HG03135 (cell line): ENCODE data around the gene HIF1A.
"Not testable (repeated sequence)": the region's sequence is repeated elsewhere in the genome, so short reads cannot be mapped to it uniquely, and the experiment has no call there.

ENCODE experiments used
- ATAC-seq: cut with Tn5 transposase; IDR thresholded peaks from one replicate; pipeline ENCODE4 v1.9.1; 2021; ENCODE audit warnings: mild to moderate bottlenecking, moderate library complexity; ENCODE audit not compliant: unreplicated experiment

HIF1A gene

DNA sequence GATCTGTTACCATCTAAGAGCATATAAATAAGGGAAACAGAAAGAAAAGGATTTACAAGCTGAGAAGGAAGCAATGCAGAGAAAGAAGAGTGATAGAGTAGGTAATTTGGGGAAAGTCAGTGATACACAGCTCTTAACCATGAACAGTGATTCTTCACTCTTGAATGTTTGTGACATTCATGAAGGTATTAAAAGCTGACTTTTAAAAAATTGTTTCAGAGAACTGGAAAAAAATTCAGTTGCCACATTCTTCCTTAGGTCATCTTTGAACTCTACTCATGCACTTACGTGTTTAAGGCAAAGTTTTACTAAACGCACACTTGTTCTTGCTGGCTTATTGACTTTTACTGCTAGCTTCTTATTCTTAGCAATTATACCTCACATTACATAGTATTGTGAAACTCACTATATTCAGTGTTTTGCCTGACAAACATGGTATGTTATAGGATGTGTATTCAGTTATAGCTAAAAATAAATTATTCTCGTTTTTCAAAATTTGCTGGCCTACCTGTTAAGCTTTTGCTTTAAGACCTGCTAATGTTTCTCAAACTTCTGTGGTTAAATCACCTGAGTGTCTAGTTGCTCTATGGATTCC lies 10.9 kb downstream of the HIF1A start:
- ATAC-seq: no peak

DNA sequence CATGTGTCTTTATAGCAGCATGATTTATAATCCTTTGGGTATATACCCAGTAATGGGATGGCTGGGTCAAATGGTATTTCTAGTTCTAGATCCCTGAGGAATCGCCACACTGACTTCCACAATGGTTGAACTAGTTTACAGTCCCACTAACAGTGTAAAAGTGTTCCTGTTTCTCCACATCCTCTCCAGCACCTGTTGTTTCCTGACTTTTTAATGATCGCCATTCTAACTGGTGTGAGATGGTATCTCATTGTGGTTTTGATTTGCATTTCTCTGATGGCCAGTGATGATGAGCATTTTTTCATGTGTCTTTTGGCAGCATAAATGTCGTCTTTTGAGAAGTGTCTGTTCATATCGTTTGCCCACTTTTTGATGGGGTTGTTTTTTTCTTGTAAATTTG lies 12.5 kb downstream of the HIF1A start:
- not testable (repeated sequence) for ATAC-seq

DNA sequence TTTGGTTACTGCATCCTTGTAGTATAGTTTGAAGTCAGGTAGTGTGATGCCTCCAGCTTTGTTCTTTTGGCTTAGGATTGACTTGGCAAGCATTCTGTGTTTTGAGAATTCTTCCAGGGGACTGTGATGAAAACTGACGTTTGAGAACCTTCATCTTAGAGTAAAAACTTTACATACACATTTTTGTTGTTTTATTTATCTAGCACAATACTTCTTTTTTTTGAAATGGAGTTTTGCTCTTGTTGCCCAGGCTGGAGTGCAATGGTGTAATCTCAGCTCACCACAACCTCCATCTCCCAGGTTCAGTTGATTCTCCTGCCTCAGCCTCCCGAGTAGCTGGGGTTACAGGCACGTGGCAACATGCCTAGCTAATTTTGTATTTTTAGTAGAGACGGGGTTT lies 13.4 kb downstream of the HIF1A start:
- ATAC-seq: not testable (repeated sequence)

DNA sequence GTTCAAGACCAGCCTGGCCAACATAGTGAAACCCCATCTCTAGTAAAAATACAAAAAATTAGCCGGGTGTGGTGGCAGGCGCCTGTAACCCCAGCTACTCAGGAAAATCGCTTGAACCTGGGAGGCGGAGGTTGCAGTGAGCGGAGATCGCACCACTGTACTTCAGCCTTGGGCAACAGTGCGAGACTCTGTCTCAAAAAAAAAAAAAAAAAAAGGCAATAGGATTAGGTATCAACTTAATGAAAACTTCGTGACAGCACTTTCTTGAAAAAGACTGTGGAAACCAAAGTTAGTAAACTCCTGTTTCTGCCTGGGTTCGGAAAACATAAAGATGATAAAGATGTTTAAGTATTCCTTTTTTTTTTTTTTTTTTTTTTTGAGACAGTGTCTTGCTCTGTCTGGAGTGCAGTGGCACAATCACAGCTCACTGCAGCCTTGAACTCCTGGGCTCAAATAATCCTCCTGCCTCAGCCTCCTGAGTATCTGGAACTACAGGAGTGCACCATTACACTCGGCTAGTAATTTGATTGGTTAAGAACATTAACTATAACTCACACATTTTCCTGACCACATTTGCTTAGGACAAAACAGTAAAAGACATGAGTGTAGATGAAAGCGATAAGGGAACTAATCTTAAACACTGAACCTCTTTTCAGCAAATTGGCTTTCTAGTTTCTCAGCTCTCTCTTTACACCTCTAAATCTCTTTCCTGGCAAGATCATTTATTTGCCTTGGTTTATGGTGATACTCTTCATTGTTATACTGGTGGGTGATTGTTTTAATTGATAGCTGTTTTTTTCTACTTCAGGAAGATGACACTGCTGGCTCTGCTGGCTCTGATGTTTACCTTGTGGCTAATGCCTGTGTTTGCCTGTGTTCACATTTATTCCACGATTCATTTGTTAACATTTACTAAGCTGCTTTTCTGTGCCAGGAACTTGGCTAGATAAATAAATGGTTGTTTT lies 15.8 kb downstream of the HIF1A start:
- no peak for ATAC-seq

DNA sequence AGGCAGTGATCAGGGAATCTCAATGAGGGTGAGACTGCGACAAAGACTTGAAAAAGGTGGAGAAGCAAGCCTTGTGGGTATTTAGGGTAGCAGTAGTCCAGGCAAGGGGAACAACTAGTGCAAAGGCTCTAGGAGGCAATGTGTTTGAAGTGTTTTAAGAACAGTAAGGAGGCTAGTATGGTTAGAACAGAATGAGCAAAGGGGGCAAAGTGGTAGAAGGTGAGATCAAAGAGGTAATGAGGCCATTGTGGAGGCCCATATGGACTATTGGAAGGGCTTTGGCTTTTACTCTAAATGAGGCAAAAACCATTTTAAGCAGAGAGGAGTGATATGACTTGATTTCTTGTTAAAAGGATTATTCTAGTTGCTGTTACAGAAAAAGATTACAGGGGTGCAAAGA lies 16.8 kb downstream of the HIF1A start:
- no peak for ATAC-seq

DNA sequence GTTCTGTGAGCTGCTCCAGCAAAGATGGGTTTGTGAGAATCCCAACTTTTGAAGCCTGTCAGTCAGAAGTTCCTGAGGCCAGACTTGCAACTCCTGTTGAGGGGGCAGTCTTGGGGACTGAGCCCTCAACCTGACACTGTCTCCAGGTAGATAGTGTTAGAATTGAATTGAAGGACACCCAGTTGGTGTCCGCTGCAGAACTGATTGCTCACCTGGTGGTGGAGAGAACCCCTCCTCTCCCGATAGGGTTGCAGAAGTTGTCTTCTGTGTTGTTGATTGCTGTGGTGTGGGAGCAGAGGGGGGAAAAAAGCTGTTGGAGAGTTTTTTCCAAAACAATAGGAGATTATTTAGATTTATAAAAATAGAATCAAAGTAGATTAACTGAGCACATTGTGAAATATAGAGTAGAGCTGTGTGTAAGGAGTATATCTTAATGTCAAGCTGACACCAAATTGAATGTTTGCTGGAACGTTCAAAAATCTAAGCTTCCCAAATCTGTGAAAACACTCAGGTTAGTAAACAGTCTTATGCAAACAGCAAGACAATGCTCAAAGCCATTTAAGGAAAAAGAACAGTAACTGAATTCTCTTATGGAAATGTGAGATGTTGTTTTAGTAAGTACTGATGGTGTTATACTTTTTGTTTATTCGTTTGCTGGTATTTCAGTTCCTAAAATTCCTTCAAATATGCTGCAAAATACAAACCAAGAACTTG lies 18.6 kb downstream of the HIF1A start:
- ATAC-seq: no peak

DNA sequence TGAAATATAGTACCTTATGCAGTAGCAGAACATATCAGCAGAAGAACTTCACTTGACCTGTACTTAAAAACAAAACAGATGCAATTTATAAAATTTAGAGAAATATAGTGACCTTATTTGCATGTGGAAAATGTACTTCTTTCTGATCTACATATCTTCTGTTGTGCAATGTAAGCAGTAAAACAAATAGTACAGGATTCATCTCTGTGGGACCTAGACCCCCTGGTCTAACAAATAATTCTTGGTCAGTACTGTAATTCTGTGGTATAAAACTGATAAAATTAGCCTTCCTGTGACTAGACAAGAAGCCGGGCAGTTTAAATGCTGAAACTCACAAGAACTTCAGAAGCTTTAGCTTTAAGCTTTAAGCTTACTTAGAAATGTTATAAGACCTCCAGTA lies 21.6 kb downstream of the HIF1A start:
- ATAC-seq: no peak

DNA sequence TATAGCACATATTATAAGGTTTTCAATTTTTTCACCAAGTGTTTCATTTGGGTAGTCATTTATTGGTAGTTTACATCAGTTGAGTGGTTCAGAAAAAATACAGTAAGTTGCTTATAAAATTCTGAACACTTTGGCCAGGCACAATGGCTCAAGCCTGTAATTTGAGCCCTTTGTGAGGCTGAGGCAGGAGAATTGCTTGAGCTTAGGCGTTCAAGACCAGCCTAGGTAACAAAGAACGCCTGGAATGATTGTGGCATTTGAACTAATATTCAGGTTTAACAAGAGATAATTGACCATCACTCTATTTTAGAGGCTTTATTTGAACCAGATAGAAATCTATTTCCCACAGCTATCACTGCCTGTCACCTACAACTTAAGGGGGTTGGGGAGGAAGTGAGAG lies 22.7 kb downstream of the HIF1A start:
- no peak for ATAC-seq

DNA sequence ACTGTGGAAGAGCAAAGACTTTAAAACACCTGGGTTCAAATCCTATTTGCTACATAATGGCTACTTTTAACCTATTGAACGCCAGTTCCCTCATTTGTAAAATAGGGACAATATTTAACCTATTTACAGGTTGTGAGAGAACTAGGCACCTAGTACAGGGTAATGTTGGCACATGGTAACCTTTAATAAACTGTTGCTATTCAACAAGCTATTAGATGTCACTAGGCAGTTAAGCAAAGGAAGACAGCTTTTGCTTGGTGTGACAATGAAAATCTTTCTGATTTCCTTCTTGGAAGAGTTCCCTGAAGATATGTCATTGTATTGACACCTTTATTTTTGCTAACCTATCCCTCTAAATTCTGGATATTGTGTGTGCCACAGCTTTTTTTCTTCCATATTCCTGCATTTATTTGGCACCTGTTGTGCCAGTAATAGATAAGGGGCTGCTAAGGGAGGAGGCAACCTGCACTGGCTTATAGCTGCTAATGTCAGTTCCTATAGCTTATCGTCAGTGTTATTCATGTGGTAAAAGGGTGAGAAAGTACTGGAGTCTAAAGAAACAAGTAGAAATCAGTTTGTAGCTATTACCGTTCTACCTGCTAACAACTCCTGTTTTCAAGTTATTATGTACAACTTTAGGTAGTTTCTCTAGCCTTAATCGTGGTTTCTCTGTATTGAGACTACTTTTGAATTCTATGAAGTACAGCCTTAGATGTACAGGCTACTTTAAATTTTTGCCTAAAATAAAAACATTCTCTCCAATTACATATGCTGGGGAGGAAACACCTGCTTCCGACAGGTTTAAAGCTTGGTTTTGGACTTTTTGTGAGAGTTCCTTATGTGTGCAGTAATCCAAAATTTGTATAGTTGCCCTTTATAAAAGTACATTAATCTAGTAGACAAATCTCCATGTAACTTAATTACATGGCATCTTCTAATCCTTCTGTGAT lies 24.3 kb downstream of the HIF1A start:
- ATAC-seq: no peak

DNA sequence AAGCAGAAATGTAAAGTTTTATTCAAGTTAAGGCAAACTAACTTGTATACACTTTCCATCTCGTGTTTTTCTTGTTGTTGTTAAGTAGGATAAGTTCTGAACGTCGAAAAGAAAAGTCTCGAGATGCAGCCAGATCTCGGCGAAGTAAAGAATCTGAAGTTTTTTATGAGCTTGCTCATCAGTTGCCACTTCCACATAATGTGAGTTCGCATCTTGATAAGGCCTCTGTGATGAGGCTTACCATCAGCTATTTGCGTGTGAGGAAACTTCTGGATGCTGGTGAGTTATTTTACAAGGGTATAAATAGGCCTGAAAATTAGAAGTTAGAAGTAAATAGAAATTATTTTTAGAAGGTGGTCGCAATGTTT lies 25.0 kb downstream of the HIF1A start:
- ATAC-seq: no peak

DNA sequence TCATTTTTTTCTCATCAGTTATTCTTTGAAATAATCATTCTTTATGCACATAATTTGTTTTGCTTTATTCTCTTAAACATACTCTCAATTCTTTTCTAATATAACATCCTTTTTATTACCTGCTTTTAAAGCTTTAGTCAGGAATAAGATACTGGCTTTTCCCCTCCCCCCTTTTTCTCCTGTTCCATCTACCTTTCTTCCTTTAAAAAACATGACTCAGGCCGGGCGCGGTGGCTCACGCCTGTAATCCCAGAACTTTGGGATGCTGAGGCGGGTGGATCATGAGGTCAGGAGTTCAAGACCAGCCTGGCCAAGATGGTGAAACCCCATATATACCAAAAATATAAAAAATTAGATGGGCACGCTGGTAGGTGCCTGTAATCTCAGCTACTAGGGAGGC lies 25.4 kb downstream of the HIF1A start:
- ATAC-seq: no peak

DNA sequence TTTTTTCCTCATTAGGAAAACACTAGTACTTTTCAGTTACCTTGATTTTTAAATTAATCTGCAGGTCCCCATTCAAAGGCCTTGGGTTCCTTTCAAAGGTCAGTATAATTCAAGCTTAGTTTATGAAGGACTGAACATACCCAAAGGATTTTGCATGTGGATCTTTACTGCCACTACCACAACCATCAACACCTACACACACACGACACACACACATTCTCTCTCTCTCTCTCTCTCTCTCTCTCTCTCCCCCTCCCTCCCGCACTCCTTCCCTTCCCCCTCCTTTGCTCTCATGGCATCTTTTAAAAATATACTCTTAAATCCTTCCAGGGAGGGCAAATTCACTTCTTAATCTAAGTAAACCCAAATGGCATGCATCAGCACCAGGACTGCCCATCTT lies 28.8 kb downstream of the HIF1A start:
- no peak for ATAC-seq

DNA sequence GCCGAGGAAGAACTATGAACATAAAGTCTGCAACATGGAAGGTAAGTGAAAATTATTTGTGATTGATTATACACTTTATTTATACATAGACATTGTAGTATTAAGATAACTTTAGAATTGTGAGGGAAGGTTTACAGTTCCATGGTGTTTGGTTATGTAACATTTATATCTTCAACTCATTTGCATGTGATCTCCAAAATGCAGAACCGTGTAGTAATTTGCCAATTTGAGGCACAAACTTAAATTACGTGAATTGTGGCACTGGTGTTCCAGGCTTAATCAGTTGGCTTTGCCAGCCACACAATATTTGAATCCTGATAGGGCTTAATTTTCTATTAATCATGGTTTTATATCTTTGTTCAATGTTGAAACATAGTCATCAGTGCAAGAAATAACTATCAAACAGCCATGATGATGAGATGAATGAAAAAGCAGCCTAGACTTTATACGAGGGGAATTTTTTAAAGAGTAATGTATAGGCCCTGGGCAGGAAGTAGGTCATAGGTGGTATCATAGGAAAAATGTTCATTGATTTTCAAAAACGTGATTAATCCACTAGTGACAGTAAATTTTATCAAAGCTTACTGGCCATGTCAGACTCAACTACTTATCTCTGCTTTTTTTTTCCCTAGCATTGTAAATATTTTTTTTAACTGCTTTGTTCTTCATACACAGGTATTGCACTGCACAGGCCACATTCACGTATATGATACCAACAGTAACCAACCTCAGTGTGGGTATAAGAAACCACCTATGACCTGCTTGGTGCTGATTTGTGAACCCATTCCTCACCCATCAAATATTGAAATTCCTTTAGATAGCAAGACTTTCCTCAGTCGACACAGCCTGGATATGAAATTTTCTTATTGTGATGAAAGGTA lies 31.7 kb downstream of the HIF1A start:
- no peak for ATAC-seq

DNA sequence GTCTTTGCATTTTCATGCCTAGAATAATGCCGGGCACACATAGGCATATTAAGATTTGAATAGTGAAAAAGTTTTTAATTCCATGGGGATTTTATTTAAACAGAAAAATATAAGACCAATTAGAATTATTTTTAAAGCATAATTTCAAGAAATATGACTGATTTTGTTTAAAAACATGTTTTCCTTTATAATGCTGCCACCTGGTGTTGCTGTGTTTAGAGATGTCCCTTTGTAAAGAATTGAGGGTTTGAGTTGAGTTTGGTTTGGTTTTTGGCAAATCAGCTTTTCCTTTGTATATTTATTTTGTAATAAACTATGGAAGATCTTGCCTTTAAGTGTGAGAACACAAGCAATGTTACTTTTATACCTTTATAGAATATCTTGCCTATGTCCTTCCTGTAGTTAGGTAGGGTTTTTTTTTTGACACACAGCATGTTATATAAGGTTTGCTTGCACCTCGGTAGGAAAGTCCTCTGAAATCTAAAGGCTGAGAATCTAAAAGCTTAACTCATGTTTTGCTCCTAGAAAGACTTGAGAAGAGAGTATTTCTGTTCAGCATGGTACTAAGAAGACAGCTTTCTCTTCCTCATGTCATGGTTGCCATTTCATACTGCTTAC lies 35.6 kb downstream of the HIF1A start:
- ATAC-seq: no peak

DNA sequence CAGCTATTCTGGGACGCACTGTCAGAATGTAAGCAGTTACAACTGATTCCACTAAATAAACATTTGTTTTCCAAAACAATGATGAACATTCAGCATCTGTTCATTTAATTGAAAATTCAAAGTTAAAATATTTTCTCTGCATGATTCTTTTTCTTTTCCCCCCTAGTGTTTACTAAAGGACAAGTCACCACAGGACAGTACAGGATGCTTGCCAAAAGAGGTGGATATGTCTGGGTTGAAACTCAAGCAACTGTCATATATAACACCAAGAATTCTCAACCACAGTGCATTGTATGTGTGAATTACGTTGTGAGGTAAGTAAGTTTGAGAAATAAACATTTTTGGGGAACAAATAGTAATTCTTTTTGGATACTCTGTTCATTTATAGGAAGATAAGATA lies 38.7 kb downstream of the HIF1A start:
- no peak for ATAC-seq

DNA sequence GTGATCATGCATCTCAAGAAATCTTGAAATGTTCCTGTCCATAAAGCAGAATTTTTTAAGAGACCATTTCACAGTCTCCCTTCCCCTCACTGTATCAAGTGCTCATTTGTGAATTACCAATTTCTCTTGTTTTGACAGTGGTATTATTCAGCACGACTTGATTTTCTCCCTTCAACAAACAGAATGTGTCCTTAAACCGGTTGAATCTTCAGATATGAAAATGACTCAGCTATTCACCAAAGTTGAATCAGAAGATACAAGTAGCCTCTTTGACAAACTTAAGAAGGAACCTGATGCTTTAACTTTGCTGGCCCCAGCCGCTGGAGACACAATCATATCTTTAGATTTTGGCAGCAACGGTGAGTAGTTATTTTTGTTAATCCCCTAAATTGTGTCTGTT lies 41.4 kb downstream of the HIF1A start:
- ATAC-seq: no peak

DNA sequence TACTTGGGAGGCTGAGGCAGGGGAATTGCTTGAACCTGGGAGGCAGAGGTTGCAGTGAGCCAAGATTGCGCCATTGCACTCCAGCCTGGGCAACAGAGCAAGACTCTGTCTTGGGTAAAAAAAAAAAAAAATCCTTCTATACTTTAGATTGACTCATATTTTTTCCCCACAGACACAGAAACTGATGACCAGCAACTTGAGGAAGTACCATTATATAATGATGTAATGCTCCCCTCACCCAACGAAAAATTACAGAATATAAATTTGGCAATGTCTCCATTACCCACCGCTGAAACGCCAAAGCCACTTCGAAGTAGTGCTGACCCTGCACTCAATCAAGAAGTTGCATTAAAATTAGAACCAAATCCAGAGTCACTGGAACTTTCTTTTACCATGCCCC lies 42.6 kb downstream of the HIF1A start:
- no peak for ATAC-seq

DNA sequence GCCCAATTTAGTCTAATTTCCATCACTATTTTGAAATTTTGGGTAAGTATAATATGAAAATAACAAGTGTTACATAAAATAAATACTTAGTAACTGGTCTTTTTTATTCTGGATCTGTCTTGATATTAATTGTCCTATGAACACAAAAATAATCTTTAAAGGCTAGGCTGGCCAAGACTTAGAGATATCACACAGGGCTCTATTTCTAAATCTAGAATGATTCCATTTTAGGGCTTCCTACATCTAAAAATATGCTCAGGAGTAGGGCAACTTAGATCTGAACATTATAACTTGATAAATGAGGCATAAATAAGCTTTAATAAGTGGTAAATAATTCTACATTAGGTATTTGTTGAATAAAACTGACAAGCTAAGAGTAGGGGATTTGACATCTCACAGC lies 43.8 kb downstream of the HIF1A start:
- ATAC-seq: no peak

DNA sequence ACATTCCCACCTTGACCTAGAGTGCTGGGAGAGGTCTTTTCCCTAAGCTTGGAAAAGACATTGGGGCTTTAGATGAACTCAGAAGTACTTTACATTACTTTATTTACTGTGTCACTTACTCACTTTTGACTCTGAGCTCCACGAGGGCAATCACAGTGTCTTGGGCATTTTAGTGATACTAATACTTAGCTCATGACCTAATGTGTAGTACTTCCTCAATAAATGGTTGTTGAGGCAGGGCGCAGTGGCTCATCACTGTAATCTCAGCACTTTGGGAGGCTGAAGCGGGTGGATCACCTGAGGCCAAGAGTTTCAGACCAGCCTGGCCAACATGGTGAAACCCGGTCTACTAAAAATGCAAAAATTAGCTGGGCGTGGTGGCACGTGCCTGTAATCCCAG lies 47.1 kb downstream of the HIF1A start:
- no peak for ATAC-seq
